Measurements from ENCODE around the gene RHOT2. TPM values are rescaled to one million over a fixed set of nuclear protein-coding genes. Genes with fewer than 3 reads are reported as not detected.

RHOT2 gene
- polyA plus RNA-seq, 1 donor (not counting 4 experiments of a cell fraction or from before 2014, with no cell fraction given) = 58.7 TPM

DNA sequence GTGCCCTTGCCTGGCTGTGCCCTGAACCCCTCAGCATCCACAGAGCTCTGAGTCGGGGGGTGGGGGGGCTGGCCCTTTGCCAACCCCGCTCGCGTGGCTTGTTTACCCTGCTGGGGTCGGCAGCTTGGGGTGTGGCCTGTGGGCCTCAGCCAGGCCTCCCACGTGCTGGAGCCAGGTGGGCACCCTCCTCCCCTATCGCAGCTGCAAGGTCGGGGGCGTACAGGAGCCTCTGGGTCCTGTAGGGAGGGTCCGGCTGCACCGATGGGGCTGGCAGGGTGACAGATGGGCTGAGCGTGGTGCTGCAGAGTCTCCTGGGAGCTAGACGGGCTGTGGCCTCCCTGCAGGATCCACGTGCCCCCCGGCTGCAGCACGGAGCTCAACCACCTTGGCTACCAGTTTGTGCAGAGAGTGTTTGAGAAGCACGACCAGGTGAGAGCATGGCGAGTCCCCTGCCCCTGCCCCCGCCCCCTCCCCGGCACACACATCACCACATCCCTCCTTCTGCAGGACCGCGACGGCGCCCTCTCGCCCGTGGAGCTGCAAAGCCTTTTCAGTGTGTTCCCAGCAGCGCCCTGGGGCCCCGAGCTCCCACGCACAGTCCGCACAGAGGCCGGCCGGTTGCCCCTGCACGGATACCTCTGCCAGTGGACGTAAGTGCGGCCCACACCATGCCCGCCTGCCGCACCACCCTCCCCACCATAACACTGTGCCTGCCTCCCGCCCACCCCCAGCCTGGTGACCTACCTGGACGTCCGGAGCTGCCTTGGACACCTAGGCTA, 3.6 kb downstream of the RHOT2 start:
- peaks cover 20% of the 10 kb centered on the region for H3K4me1 ChIP-seq (ENCODE audit: control insufficient read depth, extremely low read depth, insufficient read depth, low read length)
- H3K4me2 ChIP-seq (ENCODE audit: control insufficient read depth, extremely low read depth, insufficient read depth, low read depth, low read length) = no peak overlapping the region
- dilution Hi-C loops (cut with MboI; ENCODE audit: extremely low pct_ligation_motif_present, low sequenced_read_pairs) = no loop called here
- H3K79me2 ChIP-seq (ENCODE audit: control insufficient read depth, insufficient read depth, low read length) = peaks cover 28% of the 10 kb centered on the region
- TF ChIP-seq, protein P1, sequence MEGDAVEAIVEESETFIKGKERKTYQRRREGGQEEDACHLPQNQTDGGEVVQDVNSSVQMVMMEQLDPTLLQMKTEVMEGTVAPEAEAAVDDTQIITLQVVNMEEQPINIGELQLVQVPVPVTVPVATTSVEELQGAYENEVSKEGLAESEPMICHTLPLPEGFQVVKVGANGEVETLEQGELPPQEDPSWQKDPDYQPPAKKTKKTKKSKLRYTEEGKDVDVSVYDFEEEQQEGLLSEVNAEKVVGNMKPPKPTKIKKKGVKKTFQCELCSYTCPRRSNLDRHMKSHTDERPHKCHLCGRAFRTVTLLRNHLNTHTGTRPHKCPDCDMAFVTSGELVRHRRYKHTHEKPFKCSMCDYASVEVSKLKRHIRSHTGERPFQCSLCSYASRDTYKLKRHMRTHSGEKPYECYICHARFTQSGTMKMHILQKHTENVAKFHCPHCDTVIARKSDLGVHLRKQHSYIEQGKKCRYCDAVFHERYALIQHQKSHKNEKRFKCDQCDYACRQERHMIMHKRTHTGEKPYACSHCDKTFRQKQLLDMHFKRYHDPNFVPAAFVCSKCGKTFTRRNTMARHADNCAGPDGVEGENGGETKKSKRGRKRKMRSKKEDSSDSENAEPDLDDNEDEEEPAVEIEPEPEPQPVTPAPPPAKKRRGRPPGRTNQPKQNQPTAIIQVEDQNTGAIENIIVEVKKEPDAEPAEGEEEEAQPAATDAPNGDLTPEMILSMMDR (optimal IDR thresholded peaks at IDR 0.05 in 1 of 3, IDR thresholded peaks at IDR 0.05 in 1 of 3, conservative IDR thresholded peaks at IDR 0.05 in 1 of 3; ENCODE audit: extremely low read depth in 1 of 3, insufficient read depth in 2 of 3, low read length in 3 of 3) = no peak
- no peak for TF ChIP-seq EZH2 (IDR thresholded peaks at IDR 0.05; ENCODE audit: low read length)
- H4K20me1 ChIP-seq (ENCODE audit: control insufficient read depth, extremely low read depth, insufficient read depth, low read length) = no peaks in the 10 kb centered on the region
- no peak overlapping the region for H3K9ac ChIP-seq (ENCODE audit: control insufficient read depth, extremely low read depth, insufficient read depth, low read length)
- no peak overlapping the region for H3K27ac ChIP-seq (ENCODE audit: control insufficient read depth, insufficient read depth, low read length)
- H3K9me1 ChIP-seq (ENCODE audit: control insufficient read depth, extremely low read depth, insufficient read depth, low read length) = no peaks in the 10 kb centered on the region
- no peak overlapping the region for H2AFZ ChIP-seq (ENCODE audit: control insufficient read depth, low read length)
- H3K4me3 ChIP-seq (ENCODE audit: control insufficient read depth in 2 of 3, extremely low read depth in 1 of 3, insufficient read depth in 2 of 3, low read depth in 1 of 3, low read length in 3 of 3) = no peak overlapping the region
- H3K27me3 ChIP-seq (ENCODE audit: control insufficient read depth, extremely low read depth, insufficient read depth, low read length) = no peaks in the 10 kb centered on the region
- no peaks in the 10 kb centered on the region for H3K9me3 ChIP-seq (ENCODE audit: control insufficient read depth, low read depth, low read length)
- peaks cover 18 to 33% of the 10 kb centered on the region in 2 experiments for H3K36me3 ChIP-seq (ENCODE audit: control insufficient read depth in 2 of 2, extremely low read depth in 1 of 2, insufficient read depth in 2 of 2, low read length in 2 of 2)
- FAIRE-seq (no peak), DNase-seq (ENCODE audit: low read depth, low spot score) (no peak)

- Histone ChIP-seq H3K36me3 (ENCODE audit: control insufficient read depth in 2 of 2, extremely low read depth in 1 of 2, insufficient read depth in 2 of 2, low read length in 2 of 2) (peaks cover 18 to 33% of the 10 kb centered on the region in 2 experiments), H3K4me1 (ENCODE audit: control insufficient read depth, extremely low read depth, insufficient read depth, low read length) (peaks cover 26% of the 10 kb centered on the region), H3K27me3 (ENCODE audit: control insufficient read depth, extremely low read depth, insufficient read depth, low read length) (no peaks in the 10 kb centered on the region), H3K27ac (ENCODE audit: control insufficient read depth, insufficient read depth, low read length) (no peak overlapping the region), H3K9ac (ENCODE audit: control insufficient read depth, extremely low read depth, insufficient read depth, low read length) (no peak overlapping the region), H3K4me3 (ENCODE audit: control insufficient read depth in 2 of 3, extremely low read depth in 1 of 3, insufficient read depth in 2 of 3, low read depth in 1 of 3, low read length in 3 of 3) (no peak overlapping the region), H3K4me2 (ENCODE audit: control insufficient read depth, extremely low read depth, insufficient read depth, low read depth, low read length) (no peak overlapping the region), H2AFZ (ENCODE audit: control insufficient read depth, low read length) (no peak overlapping the region), H4K20me1 (ENCODE audit: control insufficient read depth, extremely low read depth, insufficient read depth, low read length) (no peaks in the 10 kb centered on the region), H3K9me3 (ENCODE audit: control insufficient read depth, low read depth, low read length) (no peaks in the 10 kb centered on the region), H3K79me2 (ENCODE audit: control insufficient read depth, insufficient read depth, low read length) (peaks cover 28% of the 10 kb centered on the region), H3K9me1 (ENCODE audit: control insufficient read depth, extremely low read depth, insufficient read depth, low read length) (no peaks in the 10 kb centered on the region)
- TF ChIP-seq EZH2 (IDR thresholded peaks at IDR 0.05; ENCODE audit: low read length) = no peak
- TF ChIP-seq, protein P1 (optimal IDR thresholded peaks at IDR 0.05 in 1 of 3, IDR thresholded peaks at IDR 0.05 in 1 of 3, conservative IDR thresholded peaks at IDR 0.05 in 1 of 3; ENCODE audit: extremely low read depth in 1 of 3, insufficient read depth in 2 of 3, low read length in 3 of 3) = no peak
- no peak for FAIRE-seq
- dilution Hi-C loops (cut with MboI; ENCODE audit: extremely low pct_ligation_motif_present, low sequenced_read_pairs) = no loop called here
- no peak for DNase-seq (ENCODE audit: low read depth, low spot score)
These were observed 4.4 kb downstream of the RHOT2 start for GRCh38 chr16:672371-672770.

Measured in keratinocyte (primary cell).